HepG2 (cell line): ENCODE data around the gene TTC28. TPM values are rescaled to one million over a fixed set of nuclear protein-coding genes. Genes with fewer than 3 reads are reported as not detected.

ENCODE experiments used
- ATAC-seq: fragments of 200-7000 bp; cut with Tn5 transposase; 3 replicates; pipeline ENCODE4 v1.9.1; 2020; ENCODE audit warnings: mild to moderate bottlenecking, moderate library complexity
- BruUV-seq: library from RNA; stranded (reverse); fragments of 400-500 nt; replicated peaks from 2 replicates; lab custom pipeline; 2021; lab: Mats Ljungman, UMichigan
- CTCF ChIA-PET: fragments of 300-600 bp; formaldehyde crosslinking; extraction: SDS; loops from one replicate; lab custom pipeline; 2021; ENCODE audit warnings: low total read pairs, inconsistent platforms, low intra/inter-chr PET ratio; lab: Yijun Ruan, JAX
- POLR2A ChIA-PET: fragments of 350-600 bp; sonication (Branson Sonifier 250); formaldehyde crosslinking; loops from one replicate; lab custom pipeline; 2020; ENCODE audit warnings: antibody characterized with exemption, inconsistent platforms; lab: Yijun Ruan, JAX
- DNase-seq: peaks from one replicate; pipeline ENCODE4 v3.0.0-alpha.2; 2015; ENCODE audit warnings: low spot score
- FAIRE-seq: peaks from 3 replicates; lab custom pipeline; 2011; peaks lifted over from hg19 to GRCh38; lab: Jason Lieb, UNC
- H2AFZ ChIP-seq: one replicate; pipeline ENCODE4 v1.6.1; 2011; ENCODE audit warnings: low read length, inconsistent platforms
- H3K27ac ChIP-seq: fragments of 300-600 bp; 3 replicates; pipeline ENCODE4 v1.8.0; 2011; ENCODE audit warnings: mixed run types, mild to moderate bottlenecking, mixed read lengths, low read length, inconsistent platforms; ENCODE audit not compliant: insufficient read depth; ENCODE audit errors: extremely low read length
- H3K27me3 ChIP-seq, 2 experiments: fragments of 200-600 bp in 1 of 2; 2 replicates in 1 of 2; 3 replicates in 1 of 2; pipeline versions ENCODE4 v1.6.0 to v1.8.0; 2011; ENCODE audit warnings: low read length in 2 of 2, mild to moderate bottlenecking in 2 of 2, moderate library complexity in 2 of 2, inconsistent platforms in 1 of 2; ENCODE audit not compliant: insufficient read depth in 2 of 2, control insufficient read depth in 1 of 2
- H3K36me3 ChIP-seq, 2 experiments: fragments of 200-600 bp in 1 of 2; replicated peaks in 1 of 2; 2 replicates in 1 of 2; 3 replicates in 1 of 2; pipeline versions ENCODE4 v1.5.1 to v1.8.0; 2011; ENCODE audit warnings: low read length in 2 of 2, inconsistent platforms in 1 of 2; ENCODE audit not compliant: insufficient read depth in 2 of 2, control insufficient read depth in 1 of 2
- H3K4me1 ChIP-seq: 2 replicates; pipeline ENCODE4 v1.5.1; 2012; ENCODE audit warnings: low read length, inconsistent platforms; ENCODE audit not compliant: insufficient read depth
- H3K4me2 ChIP-seq: 2 replicates; pipeline ENCODE4 v1.6.0; 2011; ENCODE audit warnings: low read depth, low read length, inconsistent platforms
- H3K4me3 ChIP-seq, 3 experiments: fragments of 200-600 bp in 1 of 3; sonication (generic), shearing (Covaris generic) in 1 of 3; replicated peaks in 1 of 3; 2 replicates each; pipeline ENCODE4 v1.5.1; 2011 to 2016; ENCODE audit warnings: low read length in 3 of 3, inconsistent platforms in 2 of 3, low read depth in 2 of 3, mild to moderate bottlenecking in 2 of 3, control low read depth in 1 of 3, mixed read lengths in 1 of 3; ENCODE audit not compliant: insufficient read depth in 1 of 3
- H3K79me2 ChIP-seq: one replicate; pipeline ENCODE4 v1.6.1; 2011; ENCODE audit warnings: low read length, inconsistent platforms; ENCODE audit not compliant: insufficient read depth
- H3K9ac ChIP-seq: 2 replicates; pipeline ENCODE4 v1.6.0; 2011; ENCODE audit warnings: mild to moderate bottlenecking, low read depth, low read length, inconsistent platforms; ENCODE audit not compliant: insufficient read depth
- H3K9me3 ChIP-seq: 2 replicates; pipeline ENCODE4 v1.5.1; 2012; ENCODE audit warnings: mild to moderate bottlenecking, low read length
- H4K20me1 ChIP-seq: 2 replicates; pipeline ENCODE4 v1.6.0; 2011; ENCODE audit warnings: inconsistent platforms, mild to moderate bottlenecking, low read length, moderate library complexity; ENCODE audit not compliant: insufficient read depth
- LRRFIP1 ChIP-seq: sonication (generic); formaldehyde crosslinking; conservative IDR thresholded peaks from 2 replicates; pipeline ENCODE4 v1.4.0; 2020; ENCODE audit warnings: missing genetic modification reagents
- NCOR1 ChIP-seq: fragments of 200-600 bp; sonication (generic); IDR thresholded peaks from 2 replicates; pipeline ENCODE4 v1.7.0; 2017; ENCODE audit warnings: antibody characterized with exemption, low read length, borderline replicate concordance
- WGBS: methylation state at CpG from one replicate; pipeline ENCODE4 v1.1.6; 2017; ENCODE audit warnings: low lambda C conversion rate; 5-methylcytosine and 5-hydroxymethylcytosine counted together
- in situ Hi-C: cut with HindIII; loops from 2 replicates; pipeline ENCODE4 v1.10.0; 2017; ENCODE audit warnings: low pct_unique_long_range_greater_than_20kb; ENCODE audit not compliant: extremely low pct_ligation_motif_present
- intact Hi-C: fragments of 100-400 bp; cut with micrococcal nuclease; formaldehyde crosslinking; loops from one replicate; pipeline ENCODE4 v1.10.0; 2022; ENCODE audit not compliant: unreplicated experiment
- microRNA-seq: library from miRNA; unstranded; fragments of <30 nt; microRNA quantifications from one replicate; pipeline ENCODE4, GENCODE V29; 2020
- polyA plus RNA-seq, 8 experiments: library from polyadenylated mRNA; depleted of rRNA in 3 of 8; stranded (reverse) in 7 of 8; unstranded in 1 of 8; fragments of >200 nt; fragmentation: Illumina TruSeq in 4 of 8; extraction: Trizol in 4 of 8; gene quantifications; 2 replicates each; pipeline versions ENCODE4 v1.2.1 to v1.2.3, GENCODE V29; 2011 to 2016; ENCODE audit warnings: low read depth in 4 of 8, missing spikeins in 1 of 8, mixed read lengths in 1 of 8; ENCODE audit not compliant: insufficient read depth in 1 of 8
- small RNA-seq, 3 experiments: library from RNA; depleted of rRNA; stranded (forward); fragments of <200 nt; gene quantifications; one replicate each; pipeline ENCODE3, GENCODE V24; 2012; ENCODE audit warnings: low read depth in 2 of 3, low replicate concordance in 1 of 3; ENCODE audit not compliant: insufficient read length in 3 of 3, insufficient read depth in 2 of 3
- total RNA-seq, 5 experiments: library from RNA; depleted of rRNA; stranded (reverse); fragments of >200 nt; fragmentation: Illumina TruSeq; extraction: Trizol; gene quantifications; 2 replicates each; pipeline ENCODE4 v1.2.3, GENCODE V29; 2016; ENCODE audit warnings: low read depth in 1 of 5

Gene TTC28
- total and polyA plus RNA-seq, 2 of the 13 experiments (the other 11 are each of a cell fraction or from before 2014, with no cell fraction given): 4.2 to 13.1 TPM

- H3K27me3 ChIP-seq: no peaks in the 10 kb centered on the region
- H3K27ac ChIP-seq: no peak overlapping the region
- no peaks in the 10 kb centered on the region for H3K9me3 ChIP-seq
- H4K20me1 ChIP-seq: no peaks in the 10 kb centered on the region
- no peak overlapping the region for H2AFZ ChIP-seq
- no peak overlapping the region for H3K9ac ChIP-seq
- no peaks in the 10 kb centered on the region for H3K36me3 ChIP-seq
- intact Hi-C loops (no loop called here), in situ Hi-C loops (no loop called here)
- CTCF ChIA-PET: no interaction called here
- DNase-seq (no peak), ATAC-seq (no peak), FAIRE-seq (no peak)
- WGBS: 92% methylated on average over 9 of the region's 9 CpGs
- H3K79me2 ChIP-seq: no peaks in the 10 kb centered on the region
- no peak overlapping the region for H3K4me2 ChIP-seq
- BruUV-seq: no TSS peak
- H3K4me3 ChIP-seq: no peak overlapping the region
- POLR2A ChIA-PET: interaction anchor here (1.3 kb wide), 1 partner anchor 14 kb away, joined by 3 read pairs; the partner anchor contains the start of gene PITPNB
- TF ChIP-seq LRRFIP1: no peak
- H3K4me1 ChIP-seq: no peaks in the 10 kb centered on the region
Observed at GRCh38 chr22:27933186-27933983, 746.3 kb downstream of the TTC28 start.

- H3K4me1 ChIP-seq: no peaks in the 10 kb centered on the region
- no peaks in the 10 kb centered on the region for H3K27me3 ChIP-seq
- BruUV-seq: no TSS peak
- no peaks in the 10 kb centered on the region for H3K9me3 ChIP-seq
- H2AFZ ChIP-seq: no peak overlapping the region
- ATAC-seq (no peak), DNase-seq (no peak), FAIRE-seq (no peak)
- intact Hi-C loops (no loop called here), in situ Hi-C loops (no loop called here)
- TF ChIP-seq NCOR1: no peak
- H3K36me3 ChIP-seq: no peaks in the 10 kb centered on the region
- no peak overlapping the region for H3K27ac ChIP-seq
- WGBS: over 99% methylated on average over 3 of the region's 3 CpGs
- ChIA-PET CTCF (no interaction called here), POLR2A (interaction anchor here (1.9 kb wide), 1 partner anchor 11 kb away, joined by 7 read pairs; the partner anchor contains the start of gene PITPNB)
- no peak overlapping the region for H3K4me2 ChIP-seq
- no peaks in the 10 kb centered on the region for H4K20me1 ChIP-seq
- no peak overlapping the region for H3K9ac ChIP-seq
- no peak overlapping the region for H3K4me3 ChIP-seq
- H3K79me2 ChIP-seq: peaks cover 3% of the 10 kb centered on the region
Observed at GRCh38 chr22:27930331-27931060, 749.1 kb downstream of the TTC28 start.

Small RNA genes within 50 kb of the gene (microRNA-seq; reads per million reads assigned to microRNA genes)
- gene MIR5739: not detected

Small RNA genes within 50 kb of the gene (small RNA-seq; reads per million reads assigned to genes)
- gene MIR5739: 0 reads per million in 3 experiments
- 0 reads per million in 3 experiments for gene RF00019
- 0 reads per million in 3 experiments for gene RF00150
- gene RF02200: 0 reads per million in 3 experiments
- gene RN7SL162P: 0 reads per million in 3 experiments

Other genes with a start within 250 kb of the TTC28 start
- 40.5 and 53.3 TPM in 2 replicates for gene CHEK2, start 62.0 kb upstream of the TTC28 start, total RNA-seq (2016; rRNA removed; fragmentation: Illumina TruSeq; extraction: Trizol)
- 19.2 and 27.0 TPM in 2 replicates for gene CHEK2, start 62.0 kb upstream of the TTC28 start, polyA plus RNA-seq (2011; rRNA removed)
- 20.2 and 20.9 TPM in 2 replicates for gene HSCB, start 62.2 kb upstream of the TTC28 start, total RNA-seq (2016; rRNA removed; fragmentation: Illumina TruSeq; extraction: Trizol)
- gene HSCB, start 62.2 kb upstream of the TTC28 start, polyA plus RNA-seq (2011; rRNA removed): 13.9 and 15.4 TPM in 2 replicates
- 34.2 and 43.8 TPM in 2 replicates for gene CCDC117, start 92.9 kb upstream of the TTC28 start, total RNA-seq (2016; rRNA removed; fragmentation: Illumina TruSeq; extraction: Trizol)
- 12.1 and 12.6 TPM in 2 replicates for gene CCDC117, start 92.9 kb upstream of the TTC28 start, polyA plus RNA-seq (2011; rRNA removed)
- gene XBP1, start 120.7 kb upstream of the TTC28 start, total RNA-seq (2016; rRNA removed; fragmentation: Illumina TruSeq; extraction: Trizol): 313 and 427 TPM in 2 replicates
- 394 and 416 TPM in 2 replicates for gene XBP1, start 120.7 kb upstream of the TTC28 start, polyA plus RNA-seq (2011; rRNA removed)
- gene ZNRF3, start 203.7 kb upstream of the TTC28 start, total RNA-seq (2016; rRNA removed; fragmentation: Illumina TruSeq; extraction: Trizol): 17.6 and 36.7 TPM in 2 replicates
- 17.4 and 20.3 TPM in 2 replicates for gene ZNRF3, start 203.7 kb upstream of the TTC28 start, polyA plus RNA-seq (2011; rRNA removed)